Measurements from ENCODE around the gene CISH.

CISH gene

DNA sequence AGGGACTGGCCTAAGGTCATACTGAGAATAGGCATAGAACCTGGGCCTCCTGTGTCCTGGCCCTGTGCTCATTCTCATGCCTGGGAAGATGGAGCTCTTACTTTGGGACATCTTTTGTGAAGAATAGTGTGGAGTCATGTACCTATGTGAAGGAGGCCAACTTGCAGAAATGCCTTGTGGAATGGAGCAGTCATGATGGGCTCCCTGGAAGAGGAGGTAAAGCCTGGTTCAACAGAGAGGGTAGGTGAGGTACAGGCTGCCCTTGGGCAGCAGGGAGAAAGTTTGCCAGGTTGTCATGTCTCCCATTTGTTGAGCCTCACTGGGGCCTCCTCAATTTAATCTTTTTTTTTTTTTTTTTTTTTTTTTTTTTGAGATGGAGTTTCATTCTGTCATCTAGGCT, 23.5 kb upstream of the CISH start:
- no peak for DNase-seq

DNA sequence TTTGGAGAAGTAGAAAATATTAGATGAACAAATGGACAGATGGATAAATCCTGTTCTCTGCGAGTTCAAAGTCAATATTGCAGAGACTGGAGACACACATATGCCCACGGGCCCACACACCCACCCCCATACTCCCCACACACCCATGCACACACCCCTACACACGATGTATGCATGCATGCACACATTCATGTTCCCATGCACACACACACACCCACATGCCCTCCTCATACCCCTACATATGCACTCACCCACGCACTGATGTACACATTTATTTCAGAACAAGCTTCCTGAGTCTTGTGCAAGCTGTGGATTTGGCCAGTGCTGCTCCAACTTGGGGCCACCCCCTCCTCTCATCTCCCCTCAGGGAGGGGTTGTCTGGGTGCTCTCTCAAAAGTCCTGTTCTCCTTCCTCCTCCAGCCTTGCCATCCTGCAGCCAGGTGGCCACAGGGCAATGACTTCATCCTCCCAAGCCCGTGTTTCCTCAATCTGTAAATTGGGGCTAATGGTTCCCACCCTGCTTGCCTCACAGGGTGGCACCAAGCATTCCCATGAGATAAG, 21.7 kb upstream of the CISH start:
- no peak for DNase-seq

DNA sequence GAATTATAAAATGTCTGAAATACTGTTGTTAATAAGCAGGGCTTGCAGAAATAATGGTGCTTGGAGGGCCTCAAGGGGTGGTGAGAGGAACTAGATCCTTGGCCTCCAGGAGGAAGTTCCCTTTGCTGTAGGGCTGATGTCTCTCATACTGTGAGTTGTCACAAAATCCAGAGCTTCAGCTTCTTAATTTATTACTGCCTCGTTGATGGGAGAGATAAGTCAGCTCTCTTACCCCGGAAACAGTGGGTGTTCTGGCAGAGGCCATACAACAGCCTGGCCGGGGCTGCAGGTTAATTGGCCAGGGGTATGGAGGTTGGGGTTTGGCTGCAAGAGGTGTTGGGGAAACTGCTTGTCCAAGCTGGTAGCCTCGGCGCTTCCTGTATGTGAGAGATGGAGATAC, 20.9 kb upstream of the CISH start:
- no peak for DNase-seq

DNA sequence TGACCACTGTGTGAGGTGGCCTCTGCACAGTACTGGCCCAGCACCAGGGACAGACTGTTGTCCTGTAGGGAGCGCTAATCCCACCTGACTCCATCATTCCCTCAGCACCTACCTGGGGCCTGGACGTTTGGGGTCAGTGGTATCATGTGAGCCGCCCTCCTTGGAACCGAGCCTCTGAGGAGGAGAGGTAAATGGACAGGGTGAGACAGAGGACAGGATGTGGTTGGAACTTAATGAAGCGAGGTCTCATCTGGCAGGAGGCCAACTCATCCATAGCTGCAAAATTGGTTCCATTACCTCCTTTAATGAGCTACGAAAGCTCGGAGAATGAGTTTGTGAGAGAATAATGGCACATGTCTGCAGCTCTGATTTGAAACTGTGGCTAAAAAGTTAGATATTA, 19.3 kb upstream of the CISH start:
- no peak for DNase-seq

DNA sequence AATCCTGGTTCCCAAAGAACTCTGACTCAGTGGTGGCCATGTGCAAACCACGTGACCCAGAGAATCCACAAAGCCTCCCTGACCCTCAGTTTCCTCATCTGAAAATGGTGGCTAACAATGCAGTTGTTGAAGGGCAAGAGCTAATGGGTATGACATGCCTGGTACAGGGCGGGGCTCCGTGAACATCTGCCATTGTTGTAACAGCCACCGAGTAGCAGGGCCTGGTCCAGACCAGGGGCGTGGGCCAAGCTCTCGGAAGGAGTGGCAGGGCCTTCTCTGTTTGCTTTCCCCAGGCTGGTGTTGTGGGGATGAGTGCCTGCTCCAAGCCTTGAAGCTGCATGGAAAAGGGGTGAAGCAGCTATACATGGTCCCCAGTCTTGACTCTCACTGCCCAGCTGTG, 18.8 kb upstream of the CISH start:
- no peak for DNase-seq

DNA sequence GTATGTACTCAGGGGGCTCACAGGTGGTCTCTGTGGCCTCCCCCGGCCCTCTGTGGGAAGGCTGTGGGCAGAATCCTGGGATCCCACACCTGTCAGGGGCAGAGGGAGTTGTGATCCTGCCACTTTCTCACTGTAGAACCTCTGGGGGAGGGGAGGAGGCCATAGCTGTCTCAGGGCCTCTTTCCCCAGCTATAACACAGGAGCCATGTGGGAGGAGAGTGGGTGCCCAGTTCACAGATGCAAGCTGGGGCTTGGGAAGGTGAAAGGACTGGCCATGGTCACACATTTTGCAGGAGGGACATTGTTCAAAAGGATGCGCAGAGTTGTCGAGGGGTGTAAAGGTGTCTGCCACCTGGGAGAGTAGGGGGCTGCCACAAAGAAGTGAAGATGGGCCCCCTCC, 17.0 kb upstream of the CISH start:
- DNase-seq = no peak

DNA sequence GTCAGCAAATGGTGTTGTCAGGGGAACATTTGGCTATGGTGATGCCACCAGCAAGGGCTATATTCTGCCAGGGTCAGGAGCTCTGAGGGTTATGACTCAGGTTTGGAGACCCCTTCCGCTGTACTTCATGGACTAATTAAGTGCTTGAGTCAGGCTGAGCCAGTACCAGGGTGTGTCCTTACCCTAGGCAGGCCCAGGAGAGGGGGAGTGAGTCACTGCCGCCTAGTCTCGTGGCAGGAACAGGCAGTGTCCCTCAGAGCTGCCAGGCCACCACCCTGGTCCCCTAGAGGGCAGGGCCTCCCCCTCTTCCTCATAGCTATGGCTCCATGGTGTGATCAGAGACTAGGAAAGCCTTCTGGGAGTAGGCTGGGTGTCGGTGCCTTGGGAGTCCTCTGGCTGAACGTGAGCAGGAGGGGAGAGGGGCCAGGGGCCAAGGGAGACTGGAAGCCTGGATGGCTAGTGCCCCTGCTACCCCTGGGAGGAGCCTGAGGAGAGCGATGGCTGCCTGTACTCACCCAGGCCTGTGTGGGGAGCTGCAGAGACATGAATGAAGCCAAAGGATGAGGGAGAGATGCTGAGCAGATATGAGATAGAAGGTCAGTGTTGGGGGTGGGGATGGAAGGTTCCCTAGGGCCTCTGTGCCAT, 16.0 kb upstream of the CISH start:
- DNase-seq = peak; percentile 19 to 24

DNA sequence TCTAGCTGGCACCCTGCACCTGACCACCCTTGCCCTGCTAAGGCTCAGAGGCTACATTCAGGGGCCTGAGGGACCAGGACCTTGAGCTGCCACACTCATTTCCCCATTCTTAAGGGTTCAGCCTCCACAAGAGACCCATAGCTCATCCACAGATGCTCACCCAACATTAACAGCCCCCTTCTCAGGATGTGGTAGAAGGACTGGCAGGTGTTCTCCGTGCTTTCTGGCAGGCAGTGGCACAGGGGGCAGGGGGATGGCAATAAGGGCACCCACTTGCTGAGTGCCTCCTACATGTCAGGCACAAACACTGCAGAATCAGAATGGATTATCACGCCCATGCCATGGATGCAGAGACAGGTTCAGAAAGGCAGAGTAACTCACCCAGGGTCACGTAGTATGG, 14.8 kb upstream of the CISH start:
- no peak for DNase-seq

DNA sequence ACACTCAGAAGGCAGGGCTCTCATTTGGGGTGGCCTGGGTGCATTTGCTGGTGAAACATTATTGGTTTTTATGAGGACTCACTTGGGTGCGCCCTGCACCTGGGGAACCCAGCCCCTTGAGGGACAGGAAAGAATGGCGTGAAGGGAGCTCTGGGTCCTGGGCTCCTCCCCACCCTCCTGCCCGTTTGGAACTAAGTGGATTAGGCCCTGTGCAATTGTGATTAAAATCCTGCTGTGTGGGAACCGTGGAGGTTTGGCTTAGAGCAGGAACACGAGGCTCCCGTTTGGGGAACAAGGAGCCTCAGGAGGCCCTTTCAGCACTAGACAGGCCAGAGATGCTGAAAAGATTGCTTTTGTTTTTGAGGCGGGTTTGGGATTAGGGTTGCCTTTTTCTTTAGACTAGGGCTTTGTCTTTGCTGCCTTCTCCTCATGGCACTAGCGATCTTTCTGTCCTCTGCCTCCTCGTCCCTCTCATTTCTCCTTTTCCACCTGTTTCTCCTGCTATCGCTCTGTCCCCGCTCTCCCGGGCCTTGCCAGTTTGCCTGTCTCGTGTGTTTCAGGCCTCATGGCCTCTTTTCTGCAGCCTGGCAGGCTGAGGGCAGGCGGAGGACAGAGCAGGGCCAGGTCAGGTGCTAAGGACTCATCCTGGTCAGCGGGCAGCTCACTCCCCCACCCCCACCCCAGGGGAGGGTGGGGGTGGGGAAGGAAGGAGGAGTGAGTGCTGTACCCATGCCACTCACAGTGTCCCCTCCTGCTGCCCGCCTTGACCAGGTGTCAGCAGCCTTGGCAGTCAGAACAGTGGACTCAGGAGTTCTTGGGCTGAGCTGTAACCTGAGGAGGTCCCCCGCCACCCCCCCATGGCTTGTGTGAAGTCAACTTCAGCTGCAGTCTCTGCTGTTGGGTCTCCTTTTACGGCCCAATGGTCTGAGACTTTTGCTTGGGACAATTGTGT, 13.9 kb upstream of the CISH start:
- DNase-seq = no peak

DNA sequence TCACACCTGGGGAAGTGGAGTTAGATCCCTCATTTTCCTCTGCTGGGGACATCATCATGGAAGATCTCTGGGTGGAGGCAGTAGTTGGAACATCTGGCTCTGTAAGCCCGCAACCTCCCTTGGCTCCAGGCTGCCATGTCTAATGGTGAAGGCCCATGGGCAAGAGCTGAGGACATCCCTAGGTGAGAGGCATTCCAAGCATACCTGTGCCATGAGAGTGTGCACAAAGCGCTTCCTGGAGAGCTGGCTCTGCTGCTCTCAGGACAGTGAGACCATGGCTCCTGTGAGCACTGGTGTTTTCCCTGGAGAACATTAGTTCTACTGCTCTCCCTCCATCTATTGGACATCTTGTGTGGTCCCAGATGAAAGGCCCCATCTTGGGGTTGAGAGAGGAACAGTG, 13.1 kb upstream of the CISH start:
- no peak for DNase-seq

DNA sequence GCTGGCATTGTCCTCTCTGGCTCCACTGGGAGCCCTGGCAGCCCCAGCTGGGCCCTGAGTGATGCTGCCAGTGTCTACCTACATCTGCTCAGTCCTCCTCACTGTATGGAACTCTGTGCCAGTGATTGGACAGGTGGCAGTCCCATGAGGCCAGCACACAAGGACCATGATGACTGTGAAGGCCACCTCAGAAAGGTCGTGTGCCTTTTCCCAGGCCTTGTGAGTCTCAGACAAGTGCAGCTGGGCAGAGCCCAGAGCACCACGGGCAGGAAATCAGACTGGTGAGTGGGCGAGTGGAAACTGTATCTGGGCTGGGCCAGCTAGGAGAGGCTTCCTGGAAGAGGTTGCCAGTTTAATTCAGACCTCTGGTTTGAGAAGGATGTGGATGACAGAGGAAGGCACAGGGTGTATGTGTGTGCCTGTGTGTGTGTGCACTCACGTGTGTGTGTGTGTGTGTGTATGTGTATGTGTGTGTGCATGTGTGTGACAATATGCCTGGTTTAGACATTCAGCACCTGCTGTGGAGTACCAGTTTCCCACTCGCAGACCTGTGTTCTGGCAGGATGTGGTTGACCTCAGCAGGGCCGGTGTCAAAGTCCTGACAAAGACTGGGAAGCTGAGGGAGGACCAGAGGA, 12.4 kb upstream of the CISH start:
- peak; percentile 65 to 71 for DNase-seq

DNA sequence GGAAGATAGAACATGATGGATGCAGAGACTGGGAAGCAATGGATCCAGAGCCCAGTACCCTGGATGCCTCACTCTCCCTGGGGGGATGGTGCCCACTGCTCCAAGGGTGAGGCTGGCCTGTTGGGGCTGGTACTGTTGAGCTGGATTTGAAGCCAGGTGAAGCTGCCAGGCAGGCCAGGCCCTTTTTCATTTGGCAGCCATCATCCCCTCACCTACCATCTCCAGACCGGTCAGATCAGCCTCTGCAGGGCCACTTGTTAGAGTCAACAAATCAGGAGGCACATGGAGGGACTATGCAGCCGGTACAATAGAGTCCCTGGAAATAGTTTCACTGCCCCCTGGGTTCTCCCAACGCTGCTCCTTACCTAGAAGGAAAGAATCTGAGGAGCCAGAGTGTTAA, 11.3 kb upstream of the CISH start:
- DNase-seq = no peak

DNA sequence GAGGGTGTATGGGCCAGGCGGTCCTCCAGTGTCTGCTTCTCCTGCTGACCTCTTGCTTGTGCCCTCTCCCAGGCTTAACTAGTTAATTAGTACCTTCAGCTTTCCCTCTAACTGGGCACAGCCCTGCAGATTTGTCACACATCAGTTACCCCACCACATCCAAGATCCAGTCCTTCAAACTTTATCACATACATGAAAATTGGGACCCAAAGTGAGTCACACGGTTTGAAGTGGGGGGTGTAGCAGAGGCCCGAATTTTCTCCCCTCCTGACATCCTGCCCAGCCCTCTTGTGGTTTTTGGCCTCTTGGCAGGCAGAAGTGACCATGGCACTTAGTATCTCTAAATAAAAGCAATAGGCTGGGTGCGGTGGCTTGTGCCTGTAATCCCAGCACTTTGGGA, 9.2 kb upstream of the CISH start:
- no peak for DNase-seq

DNA sequence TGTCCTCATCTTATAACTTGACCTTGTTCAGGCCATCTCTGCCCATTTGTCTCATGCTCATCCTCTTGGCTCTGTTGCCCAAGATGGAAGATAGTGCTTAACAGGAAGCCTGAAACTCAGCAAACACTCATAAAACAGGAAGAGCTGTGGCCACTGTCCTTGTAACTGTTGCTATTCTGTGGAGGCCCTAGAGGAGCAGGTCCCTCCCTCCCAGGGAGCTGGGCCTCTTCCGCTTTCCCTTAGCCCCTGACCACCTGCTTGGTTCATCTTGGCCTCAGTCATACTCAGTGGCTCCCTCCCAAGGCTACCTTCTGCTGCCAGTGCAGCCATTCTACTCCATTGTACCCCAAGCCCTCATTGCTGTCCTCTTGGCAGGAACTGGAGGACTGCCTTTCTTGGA, 8.8 kb upstream of the CISH start:
- DNase-seq = no peak

DNA sequence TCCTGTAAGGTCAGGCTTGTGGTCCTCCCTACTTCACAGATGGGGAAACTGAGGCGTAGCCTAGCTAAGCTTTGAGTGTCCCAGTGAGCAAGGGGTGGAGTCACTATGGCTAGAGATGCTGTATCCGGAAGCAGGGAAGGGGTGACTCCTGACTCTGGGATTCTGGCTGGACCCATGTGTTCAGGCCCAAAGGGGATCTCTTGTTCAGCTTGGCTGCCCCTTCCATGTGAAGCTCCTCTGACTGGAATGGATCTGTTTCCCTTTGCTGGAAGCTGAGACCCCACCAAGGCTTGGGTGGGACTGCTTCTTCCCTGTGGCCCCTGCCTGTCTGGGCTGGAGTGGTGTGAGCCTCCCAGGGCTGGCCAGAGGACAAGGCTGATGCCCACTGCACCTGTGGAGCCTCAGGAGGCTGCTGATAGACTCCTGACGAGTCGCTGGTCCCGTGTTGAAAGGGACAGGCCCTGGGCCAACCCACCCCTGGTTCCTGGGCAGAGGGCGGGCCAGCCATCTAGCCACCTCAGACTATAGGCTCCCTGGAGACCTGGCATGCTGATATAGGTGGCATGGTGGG, 6.4 kb upstream of the CISH start:
- DNase-seq = no peak

DNA sequence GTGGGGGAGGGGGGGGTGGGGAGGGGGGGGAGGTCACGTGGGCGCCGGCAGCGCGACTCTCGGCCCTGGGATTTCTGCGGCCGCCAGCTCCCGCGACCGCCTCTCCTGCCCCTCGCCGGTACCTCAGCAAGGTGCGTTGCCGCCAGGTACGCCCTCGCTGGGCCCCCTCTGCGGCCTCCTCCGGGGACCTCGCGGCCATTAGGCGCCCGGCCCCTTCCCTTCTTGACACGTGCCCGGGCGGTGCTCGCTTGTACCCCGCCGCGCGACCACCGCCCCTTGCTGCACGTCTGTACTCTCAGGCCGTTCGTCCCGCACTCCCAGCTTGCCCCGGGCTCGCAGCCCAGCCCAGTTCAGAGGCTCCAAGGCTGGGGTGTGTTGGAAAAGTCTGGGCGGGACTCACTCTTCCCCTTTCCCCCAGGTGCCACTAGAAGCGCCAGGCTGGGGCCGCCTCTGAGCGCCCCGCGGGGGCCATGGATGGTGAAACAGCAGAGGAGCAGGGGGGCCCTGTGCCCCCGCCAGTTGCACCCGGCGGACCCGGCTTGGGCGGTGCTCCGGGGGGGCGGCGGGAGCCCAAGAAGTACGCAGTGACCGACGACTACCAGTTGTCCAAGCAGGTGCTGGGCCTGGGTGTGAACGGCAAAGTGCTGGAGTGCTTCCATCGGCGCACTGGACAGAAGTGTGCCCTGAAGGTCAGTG, 5.7 kb upstream of the CISH start, which contains the start of gene MAPKAPK3:
Gene MAPKAPK3, plus strand, starts transcription at position 56 of the 696 bp plus-strand sequence. Its CDS starts 415 bp downstream, at position 471.
- peak in 1 of 2 donors; percentile 46 for DNase-seq

DNA sequence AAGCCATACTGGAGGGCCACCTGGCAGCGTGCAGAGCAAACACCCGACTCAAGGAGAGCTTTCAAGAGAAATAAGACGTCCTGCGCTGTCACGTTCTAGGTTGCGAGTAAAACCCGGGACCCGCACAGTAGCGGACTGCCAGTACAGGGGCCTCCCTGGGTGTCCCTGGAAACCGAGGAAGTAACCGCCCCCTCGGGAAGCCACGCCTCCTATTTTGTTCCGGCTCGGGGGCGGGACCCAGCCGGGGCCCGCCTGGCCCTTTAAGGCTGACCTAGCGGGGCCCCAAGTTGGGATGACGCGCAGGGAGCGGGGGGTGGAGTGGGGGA, 5.2 kb upstream of the CISH start:
- peak; percentile 93 to 95 for DNase-seq

DNA sequence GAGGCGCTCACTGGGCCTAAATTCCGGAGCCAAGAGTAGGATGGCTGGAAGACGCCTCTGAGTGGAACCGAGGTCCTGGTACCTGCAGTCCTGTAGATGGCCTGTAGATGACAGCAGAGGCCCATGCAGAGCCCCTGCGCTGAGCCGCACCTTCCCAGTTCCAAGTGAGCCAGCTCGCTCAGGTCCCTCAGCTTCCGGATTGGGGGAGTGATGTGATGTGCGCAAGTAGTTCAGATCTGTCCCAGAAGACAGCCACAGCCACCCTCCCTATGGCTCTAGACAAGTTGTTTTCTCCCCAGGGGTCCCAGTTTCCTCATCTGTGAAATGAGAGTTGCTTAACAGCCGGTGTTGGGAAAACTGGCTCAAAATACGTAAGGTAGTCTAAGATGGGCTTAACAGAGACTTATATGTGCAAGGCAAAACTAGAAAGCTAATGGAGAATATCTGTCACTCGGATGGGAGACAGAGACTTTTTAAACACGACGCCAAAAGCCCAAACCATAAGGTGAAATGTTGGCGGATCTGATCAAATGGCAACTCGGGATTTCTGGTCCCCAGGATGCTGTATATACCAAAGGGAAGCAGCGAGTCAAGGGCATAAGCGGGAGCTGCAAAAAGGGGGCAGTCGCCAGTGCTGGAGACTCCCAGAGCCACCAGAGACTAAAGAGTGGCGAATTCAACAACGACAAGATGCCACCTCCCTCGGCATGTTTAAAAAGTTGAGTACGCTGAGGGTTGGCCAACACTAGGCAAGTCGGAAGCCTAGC, 4.6 kb upstream of the CISH start:
- DNase-seq = peak; percentile 83

DNA sequence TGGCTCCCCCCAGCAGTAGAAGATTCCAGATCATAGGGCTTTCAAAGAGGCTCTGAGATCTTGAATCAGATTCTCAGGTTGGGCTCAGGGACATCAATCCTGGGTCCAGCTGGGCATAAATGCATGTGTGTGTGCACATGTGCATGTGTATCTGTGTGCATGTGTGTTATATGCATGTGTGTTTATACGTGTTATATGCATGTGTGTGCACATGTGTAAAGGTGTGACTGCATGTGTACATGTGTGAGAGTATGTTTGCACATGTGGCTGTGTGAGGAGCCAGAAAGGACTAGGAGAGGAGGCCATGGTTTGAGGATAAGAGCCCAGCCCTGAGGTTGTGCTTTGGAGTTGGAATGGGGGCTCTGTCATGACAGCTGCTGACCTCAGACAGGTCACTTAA, 3.6 kb upstream of the CISH start:
- no peak for DNase-seq

DNA sequence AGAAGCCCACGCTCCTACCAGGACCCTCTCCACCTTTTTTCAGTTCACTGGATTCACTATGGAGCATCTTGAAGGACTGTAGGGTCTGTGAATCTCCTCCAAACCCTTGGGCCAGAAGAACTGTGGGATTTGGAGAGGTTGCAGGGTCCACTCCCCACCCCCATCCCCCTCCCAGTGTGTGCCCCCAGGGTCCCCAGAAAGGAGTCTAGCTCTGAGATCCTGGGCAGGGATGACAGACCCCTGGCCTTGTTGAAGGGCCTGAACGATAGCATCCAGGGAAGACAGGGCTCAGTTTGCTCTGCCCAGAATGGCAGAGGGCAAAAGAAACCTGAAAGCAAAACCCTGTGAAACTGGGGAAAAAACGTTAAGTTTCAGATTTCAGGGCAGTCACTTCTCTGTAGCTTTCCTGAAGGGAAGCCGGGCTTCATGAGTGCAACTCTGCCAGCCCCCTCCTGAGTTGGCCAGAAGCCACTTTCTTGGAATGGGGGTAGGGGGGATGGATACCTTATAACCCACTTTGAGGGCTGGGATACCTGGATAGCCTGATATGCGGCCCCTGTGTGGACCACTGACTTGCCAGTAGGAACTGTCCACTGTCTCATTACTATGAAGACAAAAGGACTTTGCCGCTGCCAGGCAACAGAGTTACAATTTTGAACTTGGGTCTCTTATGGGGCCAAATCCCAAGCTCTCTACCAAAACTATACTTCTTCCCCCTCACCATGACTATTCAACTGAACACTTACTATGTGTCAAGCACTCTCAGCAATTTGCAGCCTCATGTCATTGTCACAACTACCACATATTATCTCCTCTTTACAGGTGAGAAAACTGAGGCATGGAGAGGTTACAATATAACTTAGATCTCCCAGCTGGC, 1.6 kb upstream of the CISH start:
- DNase-seq = peak in 1 of 2 donors; percentile 23
